ENCODE measurements around the gene LRRC9. TPM values are rescaled to one million over a fixed set of nuclear protein-coding genes. Genes with fewer than 3 reads are reported as not detected.
"Not testable (repeated sequence)": the region's sequence is repeated elsewhere in the genome, so short reads cannot be mapped to it uniquely, and the experiment has no call there.

Gene LRRC9
- total RNA-seq, 2 experiments from 2014 or later = not detected

GRCh38 chr14:60095781-60096450 lies 176.0 kb downstream of the LRRC9 start:
- no peak for ATAC-seq
- POLR2A ChIA-PET = interaction anchor here (1.3 kb wide), 1 partner anchor 152 kb away, joined by 7 read pairs; the partner anchor contains the start of gene PPM1A
- Mint-ChIP-seq H3K9me3 (ENCODE audit: insufficient read depth) (peaks cover 3% of the 10 kb centered on the region), H3K4me1 (ENCODE audit: low read depth) (peaks cover 41% of the 10 kb centered on the region), H3K36me3 (ENCODE audit: low read depth) (peaks cover 47% of the 10 kb centered on the region), H3K27me3 (ENCODE audit: low read depth) (no peaks in the 10 kb centered on the region), H3K27ac (no peak overlapping the region), H3K4me3 (no peak overlapping the region)
- no peak for DNase-seq
- CTCF ChIA-PET = no interaction called here

GRCh38 chr14:60097974-60098373 lies 178.0 kb downstream of the LRRC9 start:
- ChIA-PET POLR2A (no interaction called here), CTCF (no interaction called here)
- Mint-ChIP-seq H3K27me3 (ENCODE audit: low read depth) (no peaks in the 10 kb centered on the region), H3K27ac (no peak overlapping the region), H3K36me3 (ENCODE audit: low read depth) (peaks cover 52% of the 10 kb centered on the region), H3K9me3 (ENCODE audit: insufficient read depth) (peaks cover 3% of the 10 kb centered on the region), H3K4me3 (no peak overlapping the region), H3K4me1 (ENCODE audit: low read depth) (peaks cover 47% of the 10 kb centered on the region)
- no peak for ATAC-seq
- DNase-seq = no peak

- ChIA-PET POLR2A (interaction anchor here (1.0 kb wide), 1 partner anchor 8 kb away, joined by 3 read pairs; the partner anchor contains the start of gene PCNX4), CTCF (interaction anchor here (0.6 to 1.6 kb wide), 2 partner anchors 19 to 20 kb away, joined by 3 read pairs; no protein-coding TSS in a partner anchor)
- not testable (repeated sequence) for DNase-seq; ATAC-seq; H3K9me3 Mint-ChIP-seq (ENCODE audit: insufficient read depth); H3K27me3 Mint-ChIP-seq (ENCODE audit: low read depth); H3K27ac Mint-ChIP-seq
- peak overlapping the region; percentile 38 for H3K4me3 Mint-ChIP-seq
- peaks cover 54% of the 10 kb centered on the region for H3K36me3 Mint-ChIP-seq (ENCODE audit: low read depth)
- peaks cover 32% of the 10 kb centered on the region for H3K4me1 Mint-ChIP-seq (ENCODE audit: low read depth)
Measured at GRCh38 chr14:60099855-60100254, 179.9 kb downstream of the LRRC9 start.

- H3K4me1 Mint-ChIP-seq (ENCODE audit: low read depth) = peaks cover 21% of the 10 kb centered on the region
- CTCF ChIA-PET = no interaction called here
Measured at GRCh38 chr14:60101786-60102185, 181.8 kb downstream of the LRRC9 start.

GRCh38 chr14:60102389-60102788 lies 182.4 kb downstream of the LRRC9 start:
- ChIA-PET CTCF (no interaction called here), POLR2A (no interaction called here)
- no peak overlapping the region for H3K4me3 Mint-ChIP-seq
- no peaks in the 10 kb centered on the region for H3K27me3 Mint-ChIP-seq (ENCODE audit: low read depth)
- H3K9me3 Mint-ChIP-seq (ENCODE audit: insufficient read depth) = peaks cover 3% of the 10 kb centered on the region
- H3K4me1 Mint-ChIP-seq (ENCODE audit: low read depth) = peaks cover 21% of the 10 kb centered on the region
- ATAC-seq = no peak
- H3K27ac Mint-ChIP-seq = no peak overlapping the region
- H3K36me3 Mint-ChIP-seq (ENCODE audit: low read depth) = peaks cover 38% of the 10 kb centered on the region
- DNase-seq = no peak

More at GRCh38 chr14:60101786-60102185, 181.8 kb downstream of the LRRC9 start:
- no peak for DNase-seq
- Mint-ChIP-seq H3K27ac (no peak overlapping the region), H3K36me3 (ENCODE audit: low read depth) (peaks cover 44% of the 10 kb centered on the region), H3K4me3 (no peak overlapping the region), H3K27me3 (ENCODE audit: low read depth) (no peaks in the 10 kb centered on the region), H3K9me3 (ENCODE audit: insufficient read depth) (peaks cover 3% of the 10 kb centered on the region)
- POLR2A ChIA-PET = interaction anchor here (1.0 kb wide), 1 partner anchor 64 kb away, joined by 3 read pairs; the partner anchor contains the start of gene DHRS7
- ATAC-seq = no peak

- POLR2A ChIA-PET = no interaction called here
- CTCF ChIA-PET = interaction anchor here (0.6 kb wide), 1 partner anchor 13 kb away, joined by 3 read pairs; no protein-coding TSS in a partner anchor
Measured at GRCh38 chr14:60106339-60106738, 186.4 kb downstream of the LRRC9 start.

GRCh38 chr14:60107477-60107876 lies 187.5 kb downstream of the LRRC9 start:
- no peak overlapping the region for H3K4me3 Mint-ChIP-seq

More at GRCh38 chr14:60106339-60106738, 186.4 kb downstream of the LRRC9 start:
- Mint-ChIP-seq H3K9me3 (ENCODE audit: insufficient read depth) (no peaks in the 10 kb centered on the region), H3K27ac (no peak overlapping the region), H3K4me1 (ENCODE audit: low read depth) (peaks cover 18% of the 10 kb centered on the region), H3K36me3 (ENCODE audit: low read depth) (peaks cover 34% of the 10 kb centered on the region), H3K4me3 (no peak overlapping the region), H3K27me3 (ENCODE audit: low read depth) (no peaks in the 10 kb centered on the region)
- DNase-seq (no peak), ATAC-seq (no peak)

GRCh38 chr14:60111732-60112131 lies 191.8 kb downstream of the LRRC9 start:
- Mint-ChIP-seq H3K9me3 (ENCODE audit: insufficient read depth) (no peaks in the 10 kb centered on the region), H3K4me3 (no peak overlapping the region), H3K36me3 (ENCODE audit: low read depth) (peaks cover 34% of the 10 kb centered on the region), H3K4me1 (ENCODE audit: low read depth) (peaks cover 14% of the 10 kb centered on the region), H3K27ac (no peak overlapping the region), H3K27me3 (ENCODE audit: low read depth) (no peaks in the 10 kb centered on the region)
- ChIA-PET CTCF (no interaction called here), POLR2A (no interaction called here)
- DNase-seq (no peak), ATAC-seq (no peak)

More at GRCh38 chr14:60107477-60107876, 187.5 kb downstream of the LRRC9 start:
- Mint-ChIP-seq H3K4me1 (ENCODE audit: low read depth) (peaks cover 14% of the 10 kb centered on the region), H3K9me3 (ENCODE audit: insufficient read depth) (no peaks in the 10 kb centered on the region), H3K27ac (no peak overlapping the region), H3K27me3 (ENCODE audit: low read depth) (no peaks in the 10 kb centered on the region), H3K36me3 (ENCODE audit: low read depth) (peaks cover 32% of the 10 kb centered on the region)
- ChIA-PET POLR2A (no interaction called here), CTCF (no interaction called here)
- no peak for ATAC-seq
- DNase-seq = no peak

Other genes with a start within 250 kb of the LRRC9 start
- gene RTN1, start 49.4 kb upstream of the LRRC9 start, total RNA-seq = not detected
- gene PCNX4, start 171.8 kb downstream of the LRRC9 start, total RNA-seq = 10 to 100 TPM; 35.4 to 36.6 TPM
- gene DHRS7, start 245.3 kb downstream of the LRRC9 start, total RNA-seq = 10 to 100 TPM; 45.7 to 54.4 TPM

Data from activated CD8-positive, alpha-beta T cell treated with anti-CD3 and anti-CD28 coated beads, Interleukin-2, amount 10 ng/mL, durations not matched to agents 7 days and 5 days (primary cell).